Vagina (tissue), 2 donors: ENCODE results near the gene ASB16.

ENCODE experiments used
- CTCF ChIP-seq, 3 experiments: fragments of 450-650 bp in 2 of 3; fragments of 200-600 bp in 1 of 3; sonication (generic) in 1 of 3; IDR thresholded peaks; one replicate each; pipeline ENCODE4 v1.5.1; 2017 to 2019; ENCODE audit warnings: antibody characterized with exemption in 3 of 3, mild to moderate bottlenecking in 2 of 3, moderate library complexity in 2 of 3
- POLR2A ChIP-seq, 2 donors: fragments of 450-650 bp; IDR thresholded peaks; one replicate each; pipeline ENCODE4 v1.6.1; 2017; ENCODE audit warnings: antibody characterized with exemption in 2 of 2, mild to moderate bottlenecking in 2 of 2, moderate library complexity in 2 of 2
- POLR2AphosphoS5 ChIP-seq, 2 donors: sonication (generic); formaldehyde crosslinking; IDR thresholded peaks; one replicate each; pipeline ENCODE4 v1.9.0; 2017; ENCODE audit warnings: antibody characterized with exemption in 2 of 2, mild to moderate bottlenecking in 2 of 2, low read depth in 1 of 2; ENCODE audit not compliant: insufficient read depth in 1 of 2

GRCh38 chr17:44193326-44194084 is 23.0 kb downstream of the ASB16 start:
- TF ChIP-seq CTCF (IDR thresholded peaks at IDR 0.05) (no peak), POLR2AphosphoS5 (IDR thresholded peaks at IDR 0.05; ENCODE audit: insufficient read depth in 1 of 2, low read depth in 1 of 2) (no peak), POLR2A (IDR thresholded peaks at IDR 0.05) (no peak)
